C4-2B (cell line): ENCODE results near the gene FOXD2.
"Not testable (repeated sequence)": the region's sequence is repeated elsewhere in the genome, so short reads cannot be mapped to it uniquely, and the experiment has no call there.

ENCODE experiments used
- H3K27ac ChIP-seq: fragments of 450-650 bp; 2 replicates; pipeline ENCODE4 v1.5.1; 2017
- ZFX ChIP-seq: fragments of 450-650 bp; IDR thresholded peaks from 2 replicates; pipeline ENCODE4 v1.6.1; 2017
- TF ChIP-seq, protein P1 (sequence below): fragments of 450-650 bp; conservative IDR thresholded peaks from 2 replicates; pipeline ENCODE4 v1.5.1; 2017; ENCODE audit warnings: mild to moderate bottlenecking

Gene FOXD2

DNA sequence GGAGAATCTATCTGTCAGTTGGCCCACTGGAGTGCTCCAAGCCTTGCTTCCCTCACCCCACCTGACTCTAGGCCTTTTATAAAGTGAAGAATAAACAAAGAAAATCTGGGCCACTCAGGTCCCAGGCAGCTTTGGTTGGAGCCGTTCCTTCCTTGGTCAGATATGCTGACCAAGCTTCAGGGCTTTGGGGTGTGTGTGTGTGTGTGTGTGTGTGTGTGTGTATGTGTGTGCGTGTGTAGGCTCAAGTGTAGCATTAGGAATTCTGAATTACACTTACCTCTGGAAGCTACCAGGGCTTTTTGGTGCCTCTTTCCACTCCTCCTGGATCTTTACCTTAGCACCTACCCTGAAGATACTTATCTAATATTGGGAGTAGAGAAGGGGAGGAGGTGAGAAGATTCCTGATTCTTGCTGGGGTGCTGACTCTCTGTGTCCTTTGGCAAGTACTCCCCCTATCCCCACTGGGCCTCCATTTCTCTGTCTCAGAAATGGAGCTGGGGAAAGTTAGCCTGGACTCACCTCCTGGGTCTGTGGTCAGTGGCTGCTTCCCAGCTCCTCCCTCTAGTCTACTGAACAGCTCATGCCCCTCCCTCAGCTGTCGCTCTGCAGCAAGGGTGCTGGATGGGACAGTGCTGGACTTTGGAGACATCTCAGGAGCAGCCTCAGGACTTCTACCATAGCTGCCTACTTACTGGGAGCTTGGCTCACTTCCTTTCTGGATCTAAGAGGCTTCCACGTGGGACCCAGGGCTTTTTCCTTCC lies 10.8 kb downstream of the FOXD2 start:
- no peak for TF ChIP-seq ZFX
- TF ChIP-seq, protein P1, sequence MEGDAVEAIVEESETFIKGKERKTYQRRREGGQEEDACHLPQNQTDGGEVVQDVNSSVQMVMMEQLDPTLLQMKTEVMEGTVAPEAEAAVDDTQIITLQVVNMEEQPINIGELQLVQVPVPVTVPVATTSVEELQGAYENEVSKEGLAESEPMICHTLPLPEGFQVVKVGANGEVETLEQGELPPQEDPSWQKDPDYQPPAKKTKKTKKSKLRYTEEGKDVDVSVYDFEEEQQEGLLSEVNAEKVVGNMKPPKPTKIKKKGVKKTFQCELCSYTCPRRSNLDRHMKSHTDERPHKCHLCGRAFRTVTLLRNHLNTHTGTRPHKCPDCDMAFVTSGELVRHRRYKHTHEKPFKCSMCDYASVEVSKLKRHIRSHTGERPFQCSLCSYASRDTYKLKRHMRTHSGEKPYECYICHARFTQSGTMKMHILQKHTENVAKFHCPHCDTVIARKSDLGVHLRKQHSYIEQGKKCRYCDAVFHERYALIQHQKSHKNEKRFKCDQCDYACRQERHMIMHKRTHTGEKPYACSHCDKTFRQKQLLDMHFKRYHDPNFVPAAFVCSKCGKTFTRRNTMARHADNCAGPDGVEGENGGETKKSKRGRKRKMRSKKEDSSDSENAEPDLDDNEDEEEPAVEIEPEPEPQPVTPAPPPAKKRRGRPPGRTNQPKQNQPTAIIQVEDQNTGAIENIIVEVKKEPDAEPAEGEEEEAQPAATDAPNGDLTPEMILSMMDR = no peak
- H3K27ac ChIP-seq = no peak overlapping the region

DNA sequence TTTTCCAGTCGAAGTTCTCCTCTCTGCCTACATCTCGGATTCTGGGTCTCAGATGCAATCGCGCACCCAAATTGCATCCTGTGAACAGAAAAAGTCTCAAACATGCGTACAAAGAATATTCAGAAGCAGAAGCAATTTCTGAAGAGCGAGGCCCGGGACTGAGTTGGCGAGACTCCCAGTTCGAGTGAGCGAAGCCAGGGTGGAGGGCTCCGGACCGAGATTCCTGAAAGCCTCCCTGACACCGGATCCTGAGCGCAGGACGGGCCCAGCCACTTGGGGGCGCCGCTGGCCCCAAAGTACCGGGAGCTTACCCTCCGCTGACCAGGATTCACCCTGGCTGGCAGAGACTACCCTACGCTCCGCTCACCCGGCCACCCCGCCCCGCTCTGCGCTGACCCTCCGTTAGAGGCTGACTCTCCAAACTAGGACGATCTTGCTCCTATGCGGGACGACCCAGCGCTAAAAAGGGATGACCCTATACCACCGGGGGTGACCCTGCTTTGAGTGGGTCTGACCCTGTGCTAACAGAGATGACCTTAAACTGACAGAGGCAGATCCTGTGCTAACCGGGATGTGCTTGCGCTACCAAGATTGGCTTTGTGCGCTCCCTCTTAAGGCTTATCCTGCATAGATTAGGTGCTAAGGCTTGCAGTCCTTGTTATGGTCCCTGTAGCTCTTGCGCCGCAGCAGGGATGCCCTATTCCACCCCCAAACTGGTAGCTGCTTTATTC lies 12.1 kb downstream of the FOXD2 start:
- TF ChIP-seq ZFX = no peak
- TF ChIP-seq, protein P1 = peak; percentile 81
- H3K27ac ChIP-seq = no peak overlapping the region

DNA sequence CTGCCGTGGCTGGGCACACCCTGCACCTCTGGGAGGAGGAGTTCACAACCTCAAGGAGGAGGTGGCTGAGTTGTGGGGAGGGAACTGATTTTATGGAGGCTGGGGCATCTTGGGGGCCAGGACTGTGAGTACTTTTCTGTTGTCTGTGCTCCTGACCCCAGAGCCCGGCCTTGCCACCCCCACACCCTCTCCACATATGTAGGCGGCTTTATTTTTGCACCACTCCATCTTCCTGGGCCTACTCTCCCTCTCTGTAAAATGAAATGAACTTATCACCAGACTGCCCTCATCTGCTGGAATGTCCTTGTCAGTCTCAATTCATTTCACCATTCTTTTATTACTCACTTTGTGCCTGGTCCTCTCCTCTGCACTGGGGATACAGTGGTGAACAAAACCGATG lies 12.8 kb downstream of the FOXD2 start:
- TF ChIP-seq, protein P1 = no peak
- no peak for TF ChIP-seq ZFX
- H3K27ac ChIP-seq = no peak overlapping the region

DNA sequence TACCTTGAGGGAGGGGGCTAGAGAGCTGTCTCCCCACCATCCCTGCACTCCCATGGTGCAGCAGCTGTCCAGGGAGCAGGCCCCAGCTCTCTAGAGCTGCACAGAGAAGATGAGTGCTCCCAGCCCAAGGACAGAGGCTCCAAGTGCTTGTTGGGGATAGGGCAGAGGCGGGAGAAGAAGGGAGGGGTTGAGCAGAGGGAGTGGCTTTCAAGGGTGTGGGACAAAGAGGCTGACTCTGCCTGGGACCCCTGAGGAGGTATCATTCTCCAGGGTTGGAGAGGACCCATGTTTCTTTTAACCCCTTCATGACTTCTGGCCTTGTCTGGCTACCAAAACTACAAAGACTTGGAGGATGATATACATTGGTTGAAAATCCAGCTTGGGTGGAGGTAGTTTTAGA lies 14.6 kb downstream of the FOXD2 start:
- no peak overlapping the region for H3K27ac ChIP-seq
- TF ChIP-seq, protein P1 = no peak
- TF ChIP-seq ZFX = no peak

DNA sequence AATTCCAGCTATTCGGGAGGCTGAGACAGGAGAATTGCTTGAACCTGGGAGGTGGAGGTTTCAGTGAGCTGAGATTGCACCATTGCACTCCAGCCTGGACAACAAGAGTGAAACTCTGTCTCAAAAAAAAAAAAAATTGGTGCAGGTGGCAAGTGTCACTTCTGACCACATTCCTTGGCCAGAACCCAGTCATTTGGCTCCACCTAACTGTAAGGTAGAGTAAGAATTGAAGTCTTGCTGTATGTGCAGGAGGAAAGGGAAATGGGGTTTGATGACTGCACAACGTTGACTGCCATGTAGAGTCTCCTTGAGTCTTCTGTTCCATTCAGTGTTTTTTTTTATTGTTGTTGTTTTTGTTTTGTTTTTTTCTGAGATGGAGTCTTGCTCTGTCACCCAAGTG lies 16.1 kb downstream of the FOXD2 start:
- H3K27ac ChIP-seq = not testable (repeated sequence)

DNA sequence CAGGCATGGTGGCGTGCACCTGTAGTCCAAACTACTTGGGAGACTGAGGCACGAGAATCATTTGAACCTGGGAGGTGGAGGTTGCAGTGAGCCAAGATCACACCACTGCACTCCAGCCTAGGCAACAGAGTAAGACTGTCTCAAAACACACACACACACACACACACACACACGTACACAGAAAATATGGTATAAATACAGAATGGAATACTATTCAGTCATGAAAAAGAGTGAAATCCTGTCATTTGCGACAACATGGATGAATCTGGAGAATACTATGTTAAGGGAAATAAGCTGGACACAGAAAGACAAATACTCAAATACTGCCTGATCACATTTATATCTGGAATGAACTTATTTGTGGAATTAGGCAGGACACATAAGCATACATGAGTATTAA lies 18.4 kb downstream of the FOXD2 start:
- no peak overlapping the region for H3K27ac ChIP-seq
- no peak for TF ChIP-seq ZFX
- TF ChIP-seq, protein P1 = no peak

DNA sequence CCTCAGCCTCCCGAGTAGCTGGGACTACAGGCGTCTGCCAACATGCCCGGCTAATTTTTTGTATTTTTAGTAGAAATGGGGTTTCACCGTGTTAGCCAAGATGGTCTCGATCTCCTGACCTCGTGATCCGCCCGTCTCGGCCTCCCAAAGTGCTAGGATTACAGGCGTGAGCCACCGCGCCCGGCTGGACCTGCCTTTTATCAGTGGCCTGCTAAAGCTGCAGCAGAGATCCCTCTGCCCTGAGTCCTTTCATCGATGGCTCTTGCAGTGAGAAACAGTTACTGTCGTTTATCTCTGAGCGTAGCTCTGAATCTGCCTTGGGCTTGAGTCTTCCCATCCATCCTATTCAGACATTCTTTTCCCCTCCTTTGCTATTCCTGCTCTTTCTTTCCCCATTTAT lies 19.7 kb downstream of the FOXD2 start:
- not testable (repeated sequence) for H3K27ac ChIP-seq

DNA sequence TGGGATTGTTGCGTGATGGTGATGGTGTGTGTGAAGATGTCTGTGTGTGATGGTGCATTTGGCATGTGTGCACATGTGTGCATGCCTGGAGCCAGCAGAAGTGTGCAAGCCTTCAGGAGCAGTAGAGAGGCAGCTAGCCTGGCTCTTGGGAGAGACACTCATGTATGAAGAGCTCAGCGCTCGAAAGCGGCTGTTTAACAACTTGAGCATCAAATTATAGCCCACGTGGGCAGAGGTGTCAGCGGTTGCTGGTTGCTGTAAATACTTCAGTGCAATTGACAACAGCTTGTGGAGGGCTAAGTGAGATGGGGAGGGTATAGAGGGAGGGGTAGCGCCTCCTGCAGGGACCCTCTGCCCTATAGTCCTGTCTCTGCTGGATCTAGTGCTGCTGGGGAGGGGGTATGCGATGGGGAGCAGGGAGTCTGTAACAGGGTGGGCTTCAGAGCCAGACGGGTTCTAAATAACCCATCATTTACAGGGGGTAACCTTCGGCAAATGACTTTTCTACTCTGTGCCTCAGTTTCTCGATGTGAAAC lies 21.5 kb downstream of the FOXD2 start:
- no peak overlapping the region for H3K27ac ChIP-seq
- TF ChIP-seq ZFX = no peak
- TF ChIP-seq, protein P1 = no peak
